OCI-LY3 (cell line): Measurements from ENCODE around the gene RELL1.

Source experiments
- H2AFZ ChIP-seq: fragments of 200-600, 300-600 bp; shearing (Covaris generic); 2 replicates; pipeline ENCODE4 v1.6.0; 2014; ENCODE audit warnings: antibody characterized with exemption, low read depth, low read length
- H3K27ac ChIP-seq: fragments of 200-600, 300-600 bp; sonication (generic); 2 replicates; pipeline ENCODE4 v1.5.1; 2014; ENCODE audit warnings: mild to moderate bottlenecking, low read length, moderate library complexity, mixed read lengths
- H3K27me3 ChIP-seq: fragments of 200-600, 300-600 bp; sonication (generic); 2 replicates; pipeline ENCODE4 v1.6.1; 2014; ENCODE audit warnings: low read depth, low read length, mixed read lengths
- H3K36me3 ChIP-seq: fragments of 200-600, 300-600 bp; sonication (generic); replicated peaks from 2 replicates; pipeline ENCODE3; 2014; ENCODE audit warnings: low read depth, low read length, mixed read lengths
- H3K4me1 ChIP-seq: fragments of 300-600, 200-600 bp; sonication (generic); 2 replicates; pipeline ENCODE4 v1.6.1; 2014; ENCODE audit warnings: low read length, mixed read lengths
- H3K4me2 ChIP-seq: fragments of 200-600, 300-600 bp; sonication (generic); 2 replicates; pipeline ENCODE4 v1.6.1; 2014; ENCODE audit warnings: low read length, mixed read lengths
- H3K4me3 ChIP-seq: fragments of 300-600, 200-600 bp; sonication (generic); 2 replicates; pipeline ENCODE4 v1.5.1; 2014; ENCODE audit warnings: antibody characterized with exemption, mild to moderate bottlenecking, low read length, moderate library complexity
- H3K79me2 ChIP-seq: fragments of 300-600, 200-600 bp; shearing (Covaris generic); 2 replicates; pipeline ENCODE4 v1.6.1; 2014; ENCODE audit warnings: mild to moderate bottlenecking, low read length, mixed read lengths
- H3K9ac ChIP-seq: fragments of 300-600, 200-600 bp; shearing (Covaris generic); 2 replicates; pipeline ENCODE4 v1.6.0; 2014; ENCODE audit warnings: mild to moderate bottlenecking, low read length, moderate library complexity
- H3K9me3 ChIP-seq: fragments of 200-600, 300-600 bp; shearing (Covaris generic); 2 replicates; pipeline ENCODE4 v1.6.1; 2014; ENCODE audit warnings: low read length, mixed read lengths; ENCODE audit not compliant: insufficient read depth
- H4K20me1 ChIP-seq: fragments of 200-600, 300-600 bp; sonication (generic); 2 replicates; pipeline ENCODE4 v1.6.1; 2016; ENCODE audit warnings: low read length, mixed read lengths; ENCODE audit not compliant: insufficient read depth
- EZH2phosphoT487 ChIP-seq: fragments of 200-600 bp; shearing (Covaris generic); IDR thresholded peaks from 2 replicates; pipeline ENCODE4 v1.6.1; 2018; ENCODE audit warnings: antibody characterized with exemption, mixed run types, low read depth
- TF ChIP-seq, protein P1 (sequence below): fragments of 200-600, 300-600 bp; sonication (generic); IDR thresholded peaks from 2 replicates; pipeline ENCODE4 v1.5.1; 2014; ENCODE audit warnings: antibody characterized with exemption, low read length, low read depth

Gene RELL1

DNA sequence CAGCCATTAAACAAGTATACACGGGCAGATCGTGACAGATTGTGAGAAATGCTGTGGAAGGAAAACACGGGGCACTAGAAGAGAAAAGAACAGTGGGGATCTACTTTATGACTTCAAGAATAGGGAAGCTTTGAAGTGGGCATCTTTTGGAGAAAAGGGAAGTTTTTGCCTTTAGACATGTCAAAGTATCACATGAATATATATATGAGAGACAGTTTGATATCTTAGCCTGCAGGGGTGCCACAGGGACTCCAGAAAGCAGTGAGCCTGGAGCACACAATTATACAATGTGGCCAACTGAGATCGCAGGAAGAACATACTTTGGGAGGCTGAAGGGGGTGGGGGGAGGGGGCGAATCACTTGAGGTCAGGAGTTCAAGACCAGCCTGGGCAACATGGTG, 35.7 kb downstream of the RELL1 start:
- Histone ChIP-seq H3K27me3 (peaks cover 44% of the 10 kb centered on the region), H3K4me2 (no peak overlapping the region), H3K36me3 (no peaks in the 10 kb centered on the region), H3K27ac (no peak overlapping the region), H3K9ac (no peak overlapping the region), H2AFZ (no peak overlapping the region), H3K4me3 (no peak overlapping the region), H3K4me1 (no peaks in the 10 kb centered on the region), H4K20me1 (no peaks in the 10 kb centered on the region), H3K79me2 (no peaks in the 10 kb centered on the region), H3K9me3 (no peaks in the 10 kb centered on the region)
- TF ChIP-seq, protein P1, sequence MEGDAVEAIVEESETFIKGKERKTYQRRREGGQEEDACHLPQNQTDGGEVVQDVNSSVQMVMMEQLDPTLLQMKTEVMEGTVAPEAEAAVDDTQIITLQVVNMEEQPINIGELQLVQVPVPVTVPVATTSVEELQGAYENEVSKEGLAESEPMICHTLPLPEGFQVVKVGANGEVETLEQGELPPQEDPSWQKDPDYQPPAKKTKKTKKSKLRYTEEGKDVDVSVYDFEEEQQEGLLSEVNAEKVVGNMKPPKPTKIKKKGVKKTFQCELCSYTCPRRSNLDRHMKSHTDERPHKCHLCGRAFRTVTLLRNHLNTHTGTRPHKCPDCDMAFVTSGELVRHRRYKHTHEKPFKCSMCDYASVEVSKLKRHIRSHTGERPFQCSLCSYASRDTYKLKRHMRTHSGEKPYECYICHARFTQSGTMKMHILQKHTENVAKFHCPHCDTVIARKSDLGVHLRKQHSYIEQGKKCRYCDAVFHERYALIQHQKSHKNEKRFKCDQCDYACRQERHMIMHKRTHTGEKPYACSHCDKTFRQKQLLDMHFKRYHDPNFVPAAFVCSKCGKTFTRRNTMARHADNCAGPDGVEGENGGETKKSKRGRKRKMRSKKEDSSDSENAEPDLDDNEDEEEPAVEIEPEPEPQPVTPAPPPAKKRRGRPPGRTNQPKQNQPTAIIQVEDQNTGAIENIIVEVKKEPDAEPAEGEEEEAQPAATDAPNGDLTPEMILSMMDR: no peak

DNA sequence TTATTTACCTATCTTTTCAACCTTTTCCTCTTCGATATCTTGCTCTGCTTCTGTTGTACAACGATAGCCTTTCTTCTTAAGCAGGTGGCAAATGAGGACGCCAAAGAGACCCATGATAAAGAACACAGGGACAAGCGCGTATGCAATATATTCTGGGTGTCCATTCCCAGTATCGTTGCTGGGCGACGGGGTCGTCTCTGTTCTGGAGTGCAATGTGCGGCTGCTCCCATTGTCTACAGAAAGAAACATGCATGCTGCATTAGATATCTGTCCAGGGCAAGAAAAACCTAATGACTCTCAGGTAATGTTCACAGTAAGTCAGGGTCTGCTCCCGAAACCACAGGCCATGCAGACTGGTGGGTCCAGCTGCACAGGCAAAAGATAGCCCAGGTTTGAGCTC, 36.9 kb downstream of the RELL1 start:
- H2AFZ ChIP-seq: no peak overlapping the region
- TF ChIP-seq, protein P1: no peak
- no peak for TF ChIP-seq EZH2phosphoT487
- H3K4me2 ChIP-seq: no peak overlapping the region
- no peak overlapping the region for H3K4me3 ChIP-seq
- no peaks in the 10 kb centered on the region for H4K20me1 ChIP-seq
- no peaks in the 10 kb centered on the region for H3K9me3 ChIP-seq
- H3K27me3 ChIP-seq: peaks cover 41% of the 10 kb centered on the region
- H3K79me2 ChIP-seq: no peaks in the 10 kb centered on the region
- no peak overlapping the region for H3K27ac ChIP-seq
- no peaks in the 10 kb centered on the region for H3K36me3 ChIP-seq
- H3K9ac ChIP-seq: no peak overlapping the region
- H3K4me1 ChIP-seq: no peaks in the 10 kb centered on the region

DNA sequence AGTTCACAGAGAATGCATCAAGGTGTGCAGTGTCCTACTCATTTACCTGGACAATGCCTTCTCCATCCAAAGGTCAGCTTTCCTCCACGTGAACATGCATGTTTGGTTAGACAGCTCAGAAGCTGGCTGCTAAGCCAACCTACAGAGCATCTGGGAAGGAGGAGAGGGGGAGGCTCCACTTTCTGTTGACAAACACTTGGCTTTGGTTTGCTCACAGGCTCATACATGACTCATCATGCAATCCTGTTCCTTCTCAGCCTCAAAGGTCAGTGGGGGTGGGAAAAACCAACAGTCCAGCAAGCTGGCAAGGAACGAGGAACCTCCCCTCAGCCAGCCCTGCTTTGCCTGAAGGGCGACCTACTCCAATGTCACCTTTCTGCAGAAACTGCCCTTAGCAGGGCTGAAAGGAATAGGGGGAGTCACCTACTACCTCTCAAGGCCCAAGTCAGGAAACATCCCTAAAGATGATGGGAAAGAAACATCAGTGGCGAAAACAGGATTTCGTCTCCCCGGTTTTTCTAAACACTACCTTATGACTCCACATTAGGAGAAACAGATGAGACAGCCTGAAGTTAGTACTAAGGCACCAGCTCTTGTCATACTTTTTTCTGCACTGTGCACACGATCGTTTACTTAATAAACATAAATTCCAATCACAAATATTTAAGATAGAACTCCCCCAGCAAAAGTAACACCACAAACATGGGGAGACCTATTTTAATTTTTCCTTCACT, 37.9 kb downstream of the RELL1 start:
- H4K20me1 ChIP-seq: no peaks in the 10 kb centered on the region
- H3K4me1 ChIP-seq: no peaks in the 10 kb centered on the region
- H3K9me3 ChIP-seq: no peaks in the 10 kb centered on the region
- no peak overlapping the region for H3K4me2 ChIP-seq
- no peak overlapping the region for H3K27ac ChIP-seq
- H3K27me3 ChIP-seq: peaks cover 36% of the 10 kb centered on the region
- no peak overlapping the region for H2AFZ ChIP-seq
- no peak for TF ChIP-seq EZH2phosphoT487
- TF ChIP-seq, protein P1: no peak
- no peak overlapping the region for H3K4me3 ChIP-seq
- H3K79me2 ChIP-seq: no peaks in the 10 kb centered on the region
- no peaks in the 10 kb centered on the region for H3K36me3 ChIP-seq
- H3K9ac ChIP-seq: no peak overlapping the region

DNA sequence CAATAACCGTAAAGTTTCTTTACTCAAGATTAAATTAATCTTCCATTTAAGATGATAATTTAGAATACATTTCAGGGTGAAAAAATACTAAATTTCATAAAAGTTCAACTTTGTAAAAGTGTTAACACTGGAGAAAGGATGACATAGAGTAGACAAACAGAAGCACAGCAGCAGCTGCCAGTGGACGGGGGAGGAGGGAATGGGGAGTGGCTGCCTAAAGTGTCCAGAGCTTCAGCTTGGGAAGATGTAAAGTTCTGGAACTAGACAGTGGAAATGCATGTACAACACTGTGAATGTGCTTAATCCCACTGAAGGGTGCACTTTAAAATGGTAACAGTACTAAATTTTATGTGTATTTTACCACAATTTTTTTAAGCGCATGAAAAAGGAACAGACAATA, 39.9 kb downstream of the RELL1 start:
- Histone ChIP-seq H3K9me3 (no peaks in the 10 kb centered on the region), H3K27ac (no peak overlapping the region), H3K9ac (no peak overlapping the region), H3K79me2 (no peaks in the 10 kb centered on the region), H4K20me1 (no peaks in the 10 kb centered on the region), H2AFZ (no peak overlapping the region), H3K4me2 (no peak overlapping the region), H3K27me3 (peaks cover 43% of the 10 kb centered on the region), H3K4me3 (no peak overlapping the region), H3K36me3 (no peaks in the 10 kb centered on the region), H3K4me1 (no peaks in the 10 kb centered on the region)
- TF ChIP-seq EZH2phosphoT487: no peak
- TF ChIP-seq, protein P1: no peak
